VCaP (cell line): ENCODE measurements around the gene ITM2A.

Experiments
- H3K27ac ChIP-seq: fragments of 450-650 bp; 2 replicates; pipeline ENCODE4 v1.5.1; 2017
- CTCF ChIP-seq: fragments of 450-650 bp; conservative IDR thresholded peaks from 2 replicates; pipeline ENCODE4 v1.5.1; 2017; ENCODE audit warnings: mild to moderate bottlenecking, moderate library complexity

ITM2A gene

GRCh38 chrX:79365591-79365990, 1.5 kb downstream of the ITM2A start:
- peak overlapping the region; percentile 85 for H3K27ac ChIP-seq

GRCh38 chrX:79364306-79364705, 2.8 kb downstream of the ITM2A start:
- no peak for TF ChIP-seq CTCF
- H3K27ac ChIP-seq = peak overlapping the region; percentile 85; the same call in 1 of the 2 replicates

More at GRCh38 chrX:79365591-79365990, 1.5 kb downstream of the ITM2A start:
- no peak for TF ChIP-seq CTCF

GRCh38 chrX:79361192-79361870, 5.8 kb downstream of the ITM2A start:
- H3K27ac ChIP-seq = no peak overlapping the region
- TF ChIP-seq CTCF = no peak

- TF ChIP-seq CTCF = no peak
- H3K27ac ChIP-seq = no peak overlapping the region
Measured at GRCh38 chrX:79336869-79337815, 30.0 kb downstream of the ITM2A start.

GRCh38 chrX:79330022-79330421, 37.1 kb downstream of the ITM2A start:
- TF ChIP-seq CTCF = no peak

GRCh38 chrX:79325263-79325958, 41.7 kb downstream of the ITM2A start:
- TF ChIP-seq CTCF = no peak
- H3K27ac ChIP-seq = no peak overlapping the region

More at GRCh38 chrX:79330022-79330421, 37.1 kb downstream of the ITM2A start:
- no peak overlapping the region for H3K27ac ChIP-seq
